Ascending aorta (tissue), 2 donors: ENCODE data around the gene PKD2L1. TPM values are rescaled to one million over a fixed set of nuclear protein-coding genes. Genes with fewer than 3 reads are reported as not detected.

ENCODE experiments used
- DNase-seq, 2 donors: peaks; one replicate each; pipeline ENCODE4 v3.0.0-alpha.2; 2019; ENCODE audit warnings: low spot score in 2 of 2
- H3K27ac ChIP-seq, 2 donors: fragments of 200-600 bp; sonication (generic); one replicate each; pipeline ENCODE4 v1.5.1; 2016 to 2017; ENCODE audit warnings: mild to moderate bottlenecking in 1 of 2
- H3K27me3 ChIP-seq: fragments of 200-600 bp; sonication (generic); one replicate; pipeline ENCODE4 v1.5.1; 2017
- H3K36me3 ChIP-seq, 2 donors: fragments of 200-600 bp; sonication (generic); one replicate each; pipeline ENCODE4 v1.5.1; 2016
- H3K4me1 ChIP-seq, 2 donors: fragments of 200-600 bp; sonication (generic); one replicate each; pipeline ENCODE4 v1.5.1; 2016 to 2017; ENCODE audit warnings: mild to moderate bottlenecking in 1 of 2
- H3K4me3 ChIP-seq, 2 donors: fragments of 200-600 bp; sonication (generic); one replicate each; pipeline ENCODE4 v1.5.1; 2016 to 2017; ENCODE audit warnings: mild to moderate bottlenecking in 1 of 2
- H3K9me3 ChIP-seq, 2 donors: fragments of 200-600 bp; sonication (generic); one replicate each; pipeline ENCODE4 v1.5.1; 2016
- CTCF ChIP-seq, 3 experiments: fragments of 200-600 bp in 2 of 3; fragments of 450-650 bp in 1 of 3; sonication (generic) in 2 of 3; IDR thresholded peaks; one replicate each; pipeline ENCODE4 v1.5.1; 2016 to 2019; ENCODE audit warnings: antibody characterized with exemption in 3 of 3, mild to moderate bottlenecking in 1 of 3, moderate library complexity in 1 of 3
- intact Hi-C: fragments of 100-400 bp; cut with DNase I; formaldehyde crosslinking; loops from one replicate; pipeline ENCODE4 v1.15.1; 2023
- total RNA-seq: library from RNA; depleted of rRNA; stranded (reverse); fragments of >200 nt; gene quantifications from one replicate; pipeline ENCODE4 v1.1.0, GENCODE V29; 2016

Gene PKD2L1
- total RNA-seq, 1 donor from 2014 or later = not detected

DNA sequence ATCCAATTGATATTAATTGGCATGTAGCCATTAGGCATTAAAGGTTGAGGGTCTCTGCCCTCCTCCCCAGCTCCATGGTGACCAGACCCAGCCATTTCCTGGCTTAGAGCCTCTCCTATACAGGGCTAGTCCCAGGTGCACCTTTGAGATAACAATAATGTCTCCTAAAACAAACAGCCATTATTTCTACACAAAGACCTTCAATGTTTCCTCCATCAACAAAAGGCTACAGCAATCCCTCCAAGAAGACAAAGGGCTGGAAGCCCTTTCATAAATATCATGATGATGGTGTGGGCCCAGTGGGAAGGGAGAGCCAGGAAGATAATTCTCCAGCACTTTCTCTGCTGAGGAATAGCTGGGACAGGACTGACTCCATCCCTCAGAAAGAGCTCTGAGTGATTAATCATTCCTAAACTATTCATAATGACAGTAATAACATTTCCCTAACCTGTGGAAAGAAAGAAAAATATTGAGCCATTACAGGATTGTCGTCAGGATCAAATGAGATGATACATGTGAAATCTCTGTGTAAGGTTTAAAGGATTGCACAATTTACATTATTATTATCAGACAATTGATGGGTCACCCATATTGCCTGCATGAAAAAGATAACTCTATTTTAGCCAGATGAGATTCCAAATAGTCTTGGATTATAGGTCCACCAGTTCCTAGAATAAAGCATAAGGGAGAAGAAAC, 10.2 kb downstream of the PKD2L1 start:
- no peak for DNase-seq
- Histone ChIP-seq H3K4me1 (no peaks in the 10 kb centered on the region), H3K27ac (no peak overlapping the region), H3K36me3 (no peaks in the 10 kb centered on the region), H3K9me3 (no peaks in the 10 kb centered on the region), H3K4me3 (no peak overlapping the region), H3K27me3 (no peaks in the 10 kb centered on the region)
- TF ChIP-seq CTCF (IDR thresholded peaks at IDR 0.05) = no peak
- intact Hi-C loops = no loop called here

DNA sequence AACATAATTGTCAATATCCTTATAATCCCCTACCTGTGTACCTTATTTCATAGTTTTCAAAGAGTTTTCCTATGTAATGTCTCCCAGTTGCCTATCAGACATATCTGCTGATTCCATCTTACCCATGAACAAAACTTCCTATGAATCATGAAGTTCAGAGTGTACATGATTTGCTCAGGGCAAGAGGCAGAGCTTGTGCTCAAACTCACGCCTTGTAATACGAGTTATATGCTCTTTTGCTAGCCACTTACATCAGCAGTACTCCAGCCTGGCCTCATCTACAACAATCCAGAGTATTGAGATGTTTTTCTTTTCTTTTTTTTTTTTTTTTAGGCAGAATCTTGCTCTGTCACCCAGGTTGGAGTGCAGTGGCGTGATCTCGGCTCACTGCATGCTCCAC, 11.8 kb downstream of the PKD2L1 start:
- Histone ChIP-seq H3K4me1 (no peaks in the 10 kb centered on the region), H3K27ac (no peak overlapping the region), H3K4me3 (no peak overlapping the region), H3K27me3 (no peaks in the 10 kb centered on the region), H3K36me3 (no peaks in the 10 kb centered on the region), H3K9me3 (no peaks in the 10 kb centered on the region)
- TF ChIP-seq CTCF (IDR thresholded peaks at IDR 0.05) = no peak
- intact Hi-C loops = no loop called here
- no peak for DNase-seq

GRCh38 chr10:100315615-100316014, 14.4 kb downstream of the PKD2L1 start:
- intact Hi-C loops = no loop called here
- no peak for DNase-seq
- H3K36me3 ChIP-seq = no peaks in the 10 kb centered on the region
- no peak overlapping the region for H3K27ac ChIP-seq
- TF ChIP-seq CTCF (IDR thresholded peaks at IDR 0.05) = no peak
- H3K4me3 ChIP-seq = no peak overlapping the region
- H3K27me3 ChIP-seq = no peaks in the 10 kb centered on the region
- H3K4me1 ChIP-seq = no peaks in the 10 kb centered on the region
- no peaks in the 10 kb centered on the region for H3K9me3 ChIP-seq

DNA sequence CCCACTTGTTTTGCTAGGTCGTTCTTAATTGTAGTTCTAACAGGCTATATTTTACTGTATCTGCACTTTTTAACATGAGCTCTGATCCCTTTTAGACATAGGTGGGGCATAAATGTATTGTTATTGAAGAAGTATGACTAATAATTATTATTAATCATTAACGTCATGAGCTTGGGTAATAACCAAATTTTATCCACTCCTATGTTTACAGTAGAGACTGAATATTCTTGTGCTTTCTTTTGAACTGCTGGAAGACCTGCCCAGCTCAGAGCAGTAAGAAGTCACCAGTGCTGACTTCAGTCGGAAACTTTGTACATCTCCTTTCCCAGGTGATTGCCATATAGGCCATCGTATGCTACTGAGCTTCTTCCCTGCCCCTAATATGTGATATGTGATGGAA, 18.7 kb downstream of the PKD2L1 start:
- no peaks in the 10 kb centered on the region for H3K9me3 ChIP-seq
- intact Hi-C loops = no loop called here
- no peaks in the 10 kb centered on the region for H3K36me3 ChIP-seq
- H3K27ac ChIP-seq = no peak overlapping the region
- no peak overlapping the region for H3K4me3 ChIP-seq
- no peaks in the 10 kb centered on the region for H3K4me1 ChIP-seq
- DNase-seq = no peak
- H3K27me3 ChIP-seq = no peaks in the 10 kb centered on the region
- TF ChIP-seq CTCF (IDR thresholded peaks at IDR 0.05) = no peak

DNA sequence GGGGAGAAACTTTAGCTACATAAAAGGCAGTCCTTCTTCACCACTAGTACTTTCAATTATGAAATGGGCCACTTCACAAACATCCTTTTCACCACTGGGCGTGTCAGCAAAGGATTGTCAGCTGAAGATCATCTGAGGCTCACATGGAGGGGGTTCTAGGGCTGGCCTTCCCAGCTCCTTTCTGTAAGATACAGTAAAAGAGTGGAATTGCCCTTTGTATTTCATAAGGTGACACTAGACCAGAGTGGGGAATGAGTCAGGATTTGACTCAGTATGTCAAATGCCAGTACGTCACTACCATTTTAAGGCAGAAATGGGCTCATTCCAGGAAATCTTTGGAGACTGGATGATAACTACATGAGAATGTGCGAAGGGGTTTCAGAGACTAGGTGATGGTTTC, 22.3 kb downstream of the PKD2L1 start:
- no peak for TF ChIP-seq CTCF (IDR thresholded peaks at IDR 0.05)
- no peaks in the 10 kb centered on the region for H3K36me3 ChIP-seq
- H3K4me1 ChIP-seq = no peaks in the 10 kb centered on the region
- no peaks in the 10 kb centered on the region for H3K9me3 ChIP-seq
- intact Hi-C loops = no loop called here
- H3K4me3 ChIP-seq = no peak overlapping the region
- no peaks in the 10 kb centered on the region for H3K27me3 ChIP-seq
- H3K27ac ChIP-seq = no peak overlapping the region
- no peak for DNase-seq

DNA sequence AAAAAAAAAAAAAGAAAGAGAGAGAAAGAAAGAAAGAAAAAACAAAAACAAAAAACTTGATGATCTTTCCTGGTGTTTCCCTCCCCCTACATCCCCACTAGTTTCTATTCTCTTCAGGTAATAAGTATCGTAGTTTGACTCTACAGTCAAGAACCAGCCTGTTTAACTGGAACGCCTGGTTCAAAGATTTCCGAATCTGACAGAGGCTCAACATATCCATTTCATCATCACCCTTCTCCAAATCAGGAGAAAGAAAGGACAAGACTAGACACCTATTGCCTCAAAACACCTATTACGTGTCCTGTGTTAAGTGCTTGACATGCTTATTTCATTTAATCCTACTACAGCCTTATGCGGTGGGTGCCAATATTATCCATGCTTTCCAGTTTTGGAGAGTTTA, 23.2 kb downstream of the PKD2L1 start:
- intact Hi-C loops = no loop called here
- no peaks in the 10 kb centered on the region for H3K9me3 ChIP-seq
- no peak overlapping the region for H3K27ac ChIP-seq
- no peaks in the 10 kb centered on the region for H3K27me3 ChIP-seq
- DNase-seq = no peak
- no peak for TF ChIP-seq CTCF (IDR thresholded peaks at IDR 0.05)
- no peaks in the 10 kb centered on the region for H3K36me3 ChIP-seq
- H3K4me3 ChIP-seq = no peak overlapping the region
- no peaks in the 10 kb centered on the region for H3K4me1 ChIP-seq
